DND-41 (cell line): Measurements from ENCODE around the gene ARMC7.
"Not testable (repeated sequence)": the region's sequence is repeated elsewhere in the genome, so short reads cannot be mapped to it uniquely, and the experiment has no call there.

Experiments used
- ATAC-seq: fragments of 200-7000 bp; cut with Tn5 transposase; 3 replicates; pipeline ENCODE4 v1.9.1; 2021; ENCODE audit warnings: low read depth; ENCODE audit not compliant: insufficient read depth
- DNase-seq: peaks from one replicate; pipeline ENCODE4 v3.0.0-alpha.2; 2020
- H2AFZ ChIP-seq: 2 replicates; pipeline ENCODE4 v1.6.0; 2012; ENCODE audit warnings: low read depth, low read length
- H3K27ac ChIP-seq: 2 replicates; pipeline ENCODE4 v1.5.1; 2012; ENCODE audit warnings: low read length, inconsistent platforms
- H3K27me3 ChIP-seq: fragments of 200-600 bp; sonication (generic); 2 replicates; pipeline ENCODE4 v1.6.0; 2012; ENCODE audit warnings: low read length, mild to moderate bottlenecking, inconsistent platforms; ENCODE audit not compliant: insufficient read depth, poor library complexity
- H3K36me3 ChIP-seq: 2 replicates; pipeline ENCODE4 v1.5.1; 2012; ENCODE audit warnings: low read length, inconsistent platforms; ENCODE audit not compliant: insufficient read depth
- H3K4me1 ChIP-seq: 2 replicates; pipeline ENCODE4 v1.5.1; 2012; ENCODE audit warnings: mild to moderate bottlenecking, low read length; ENCODE audit not compliant: insufficient read depth
- H3K4me2 ChIP-seq: 2 replicates; pipeline ENCODE4 v1.6.0; 2012; ENCODE audit warnings: mild to moderate bottlenecking, moderate library complexity, low read length, inconsistent platforms; ENCODE audit not compliant: insufficient read depth
- H3K4me3 ChIP-seq, 2 experiments: fragments of 200-600 bp in 1 of 2; shearing (Covaris generic) in 1 of 2; 2 replicates each; pipeline ENCODE4 v1.5.1; 2012 to 2016; ENCODE audit warnings: inconsistent platforms in 2 of 2, low read length in 2 of 2, mild to moderate bottlenecking in 2 of 2, low read depth in 1 of 2, moderate library complexity in 1 of 2
- H3K79me2 ChIP-seq: 2 replicates; pipeline ENCODE4 v1.6.0; 2012; ENCODE audit warnings: low read length, inconsistent platforms; ENCODE audit not compliant: insufficient read depth
- H3K9ac ChIP-seq: 2 replicates; pipeline ENCODE4 v1.6.0; 2012; ENCODE audit warnings: low read depth, mild to moderate bottlenecking, inconsistent platforms, low read length, moderate library complexity
- H3K9me3 ChIP-seq: 2 replicates; pipeline ENCODE4 v1.5.1; 2012; ENCODE audit warnings: low read length, moderate library complexity, mild to moderate bottlenecking, inconsistent platforms; ENCODE audit not compliant: insufficient read depth, severe bottlenecking
- H4K20me1 ChIP-seq: 2 replicates; pipeline ENCODE4 v1.6.0; 2012; ENCODE audit warnings: low read length; ENCODE audit not compliant: insufficient read depth
- CTCF ChIP-seq: IDR thresholded peaks from 2 replicates; pipeline ENCODE4 v1.5.1; 2012; ENCODE audit warnings: borderline replicate concordance, low read length, moderate library complexity, mild to moderate bottlenecking; ENCODE audit not compliant: poor library complexity, severe bottlenecking; ENCODE audit errors: extremely low read depth
- EZH2 ChIP-seq: IDR thresholded peaks from 3 replicates; pipeline ENCODE4 v1.6.1; 2012; ENCODE audit warnings: borderline replicate concordance, low read depth, mild to moderate bottlenecking, moderate library complexity, low read length, inconsistent platforms; ENCODE audit not compliant: severe bottlenecking

ARMC7 gene

GRCh38 chr17:75125984-75126383, 16.2 kb downstream of the ARMC7 start:
- no peak overlapping the region for H3K27ac ChIP-seq
- no peak for ATAC-seq

GRCh38 chr17:75126954-75127353, 17.2 kb downstream of the ARMC7 start:
- peaks cover 33% of the 10 kb centered on the region for H3K36me3 ChIP-seq
- no peak overlapping the region for H3K4me3 ChIP-seq
- H3K27ac ChIP-seq = no peak overlapping the region
- DNase-seq = no peak
- no peak for ATAC-seq
- no peak for TF ChIP-seq EZH2
- TF ChIP-seq CTCF = no peak
- peaks cover 31% of the 10 kb centered on the region for H3K79me2 ChIP-seq
- H3K9me3 ChIP-seq = no peaks in the 10 kb centered on the region
- peaks cover 16% of the 10 kb centered on the region for H4K20me1 ChIP-seq
- peaks cover 20% of the 10 kb centered on the region for H3K4me1 ChIP-seq
- H2AFZ ChIP-seq = no peak overlapping the region
- H3K9ac ChIP-seq = no peak overlapping the region
- no peaks in the 10 kb centered on the region for H3K27me3 ChIP-seq
- H3K4me2 ChIP-seq = no peak overlapping the region

More at GRCh38 chr17:75125984-75126383, 16.2 kb downstream of the ARMC7 start:
- Histone ChIP-seq H3K4me3 (no peak overlapping the region), H4K20me1 (peaks cover 16% of the 10 kb centered on the region), H3K9ac (no peak overlapping the region), H3K9me3 (no peaks in the 10 kb centered on the region), H3K4me2 (no peak overlapping the region), H3K79me2 (peaks cover 22% of the 10 kb centered on the region), H3K4me1 (peaks cover 16% of the 10 kb centered on the region), H3K36me3 (peaks cover 33% of the 10 kb centered on the region), H3K27me3 (no peaks in the 10 kb centered on the region), H2AFZ (no peak overlapping the region)
- TF ChIP-seq EZH2 (no peak), CTCF (no peak)
- DNase-seq = no peak

- H2AFZ ChIP-seq, H3K4me2 ChIP-seq, ATAC-seq, H3K4me3 ChIP-seq, H3K27ac ChIP-seq, H3K9ac ChIP-seq, H3K27me3 ChIP-seq, H3K9me3 ChIP-seq, DNase-seq: not testable (repeated sequence)
- peaks cover 33% of the 10 kb centered on the region for H3K36me3 ChIP-seq
- peaks cover 29% of the 10 kb centered on the region for H3K4me1 ChIP-seq
- peaks cover 32% of the 10 kb centered on the region for H3K79me2 ChIP-seq
- H4K20me1 ChIP-seq = peaks cover 16% of the 10 kb centered on the region
Observed at GRCh38 chr17:75127936-75128335, 18.2 kb downstream of the ARMC7 start.

GRCh38 chr17:75128694-75129505, 19.1 kb downstream of the ARMC7 start:
- Histone ChIP-seq H3K36me3 (peaks cover 33% of the 10 kb centered on the region), H4K20me1 (peaks cover 16% of the 10 kb centered on the region), H3K9ac (no peak overlapping the region), H3K27me3 (no peaks in the 10 kb centered on the region), H3K79me2 (peaks cover 32% of the 10 kb centered on the region), H3K4me2 (no peak overlapping the region), H3K9me3 (no peaks in the 10 kb centered on the region), H3K4me3 (no peak overlapping the region), H3K4me1 (peaks cover 34% of the 10 kb centered on the region), H2AFZ (no peak overlapping the region), H3K27ac (no peak overlapping the region)
- TF ChIP-seq EZH2 (no peak), CTCF (no peak)
- ATAC-seq (no peak), DNase-seq (no peak)
